H9 (cell line): ENCODE results near the gene EPS15. TPM values are rescaled to one million over a fixed set of nuclear protein-coding genes. Genes with fewer than 3 reads are reported as not detected.
"Not testable (repeated sequence)": the region's sequence is repeated elsewhere in the genome, so short reads cannot be mapped to it uniquely, and the experiment has no call there.

Source experiments
- DNase-seq: peaks from one replicate; pipeline ENCODE4 v3.0.0-alpha.2; 2017
- H2AFZ ChIP-seq: one replicate; pipeline ENCODE4 v1.6.1; 2013; ENCODE audit warnings: mild to moderate bottlenecking, low read length, control low read depth, moderate library complexity
- H2AK5ac ChIP-seq: 2 replicates; pipeline ENCODE4 v1.6.1; 2013; ENCODE audit warnings: low read length, control low read depth, mixed read lengths; ENCODE audit not compliant: insufficient read length
- H2BK120ac ChIP-seq: one replicate; pipeline ENCODE4 v1.6.1; 2013; ENCODE audit warnings: low read depth, mild to moderate bottlenecking, low read length, control low read depth, inconsistent platforms; ENCODE audit not compliant: poor library complexity, severe bottlenecking
- H2BK12ac ChIP-seq: 2 replicates; pipeline ENCODE4 v1.6.1; 2013; ENCODE audit warnings: low read length, control low read depth, mixed read lengths, low read depth; ENCODE audit not compliant: insufficient read length
- H2BK15ac ChIP-seq: 2 replicates; pipeline ENCODE4 v1.6.1; 2013; ENCODE audit warnings: low read depth, low read length, control low read depth
- H2BK20ac ChIP-seq: one replicate; pipeline ENCODE4 v1.6.1; 2013; ENCODE audit warnings: low read depth, mild to moderate bottlenecking, low read length, control low read depth, inconsistent platforms; ENCODE audit not compliant: poor library complexity, severe bottlenecking
- H2BK5ac ChIP-seq: 2 replicates; pipeline ENCODE4 v1.6.1; 2013; ENCODE audit warnings: low read length, control low read depth, mixed read lengths; ENCODE audit not compliant: insufficient read length
- H3K14ac ChIP-seq: 2 replicates; pipeline ENCODE4 v1.6.1; 2013; ENCODE audit warnings: low read length, control low read depth; ENCODE audit not compliant: insufficient read depth
- H3K18ac ChIP-seq: 2 replicates; pipeline ENCODE4 v1.6.1; 2013; ENCODE audit warnings: low read depth, mild to moderate bottlenecking, mixed read lengths, low read length, control low read depth; ENCODE audit not compliant: insufficient read length
- H3K23ac ChIP-seq: 2 replicates; pipeline ENCODE4 v1.6.1; 2013; ENCODE audit warnings: low read length, control low read depth, mixed read lengths, low read depth; ENCODE audit not compliant: insufficient read length
- H3K23me2 ChIP-seq: 2 replicates; pipeline ENCODE4 v1.6.1; 2013; ENCODE audit warnings: low read depth, mild to moderate bottlenecking, mixed read lengths, low read length, control low read depth; ENCODE audit not compliant: insufficient read length, poor library complexity, severe bottlenecking
- H3K27ac ChIP-seq: 2 replicates; pipeline ENCODE4 v1.5.1; 2013; ENCODE audit warnings: low read length, control low read depth, mixed read lengths, low read depth; ENCODE audit not compliant: insufficient read length
- H3K27me3 ChIP-seq: 2 replicates; pipeline ENCODE4 v1.6.1; 2013; ENCODE audit warnings: low read length, control low read depth, inconsistent platforms; ENCODE audit not compliant: insufficient read depth
- H3K4ac ChIP-seq: 2 replicates; pipeline ENCODE4 v1.6.1; 2013; ENCODE audit warnings: low read depth, mild to moderate bottlenecking, control low read depth, inconsistent platforms, low read length, moderate library complexity
- H3K4me1 ChIP-seq: 2 replicates; pipeline ENCODE4 v1.6.1; 2013; ENCODE audit warnings: low read length, control low read depth, inconsistent platforms; ENCODE audit not compliant: insufficient read depth
- H3K4me2 ChIP-seq: 2 replicates; pipeline ENCODE4 v1.6.1; 2013; ENCODE audit warnings: low read length, control low read depth, mixed read lengths; ENCODE audit not compliant: insufficient read length, insufficient read depth
- H3K56ac ChIP-seq: 2 replicates; pipeline ENCODE4 v1.6.1; 2013; ENCODE audit warnings: low read depth, mild to moderate bottlenecking, mixed read lengths, low read length, control low read depth; ENCODE audit not compliant: insufficient read length
- H3K79me1 ChIP-seq: 2 replicates; pipeline ENCODE4 v1.6.1; 2013; ENCODE audit warnings: low read depth, mild to moderate bottlenecking, moderate library complexity, low read length, control low read depth, inconsistent platforms; ENCODE audit not compliant: insufficient read depth, poor library complexity, severe bottlenecking
- H3K79me2 ChIP-seq: 2 replicates; pipeline ENCODE4 v1.6.1; 2013; ENCODE audit warnings: low read length, control low read depth, inconsistent platforms; ENCODE audit not compliant: insufficient read depth
- H3K9ac ChIP-seq: 2 replicates; pipeline ENCODE4 v1.6.1; 2013; ENCODE audit warnings: low read length, control low read depth, mixed read lengths; ENCODE audit not compliant: insufficient read length; ENCODE audit errors: extremely low read depth
- H3K9me3 ChIP-seq: one replicate; pipeline ENCODE4 v1.6.1; 2013; ENCODE audit warnings: low read depth, low read length, inconsistent platforms; ENCODE audit not compliant: control insufficient read depth
- H3T11ph ChIP-seq: one replicate; pipeline ENCODE4 v1.6.1; 2013; ENCODE audit warnings: mild to moderate bottlenecking, low read length, control low read depth, inconsistent platforms
- H4K20me1 ChIP-seq: one replicate; pipeline ENCODE4 v1.6.1; 2013; ENCODE audit not compliant: control insufficient read depth, insufficient read length, insufficient read depth
- H4K5ac ChIP-seq: 2 replicates; pipeline ENCODE4 v1.6.1; 2013; ENCODE audit warnings: low read depth, mild to moderate bottlenecking, mixed read lengths, low read length, control low read depth; ENCODE audit not compliant: insufficient read length
- H4K8ac ChIP-seq: replicated peaks from 2 replicates; pipeline ENCODE4 v1.6.1; 2013; ENCODE audit warnings: low read length, control low read depth, mixed read lengths, low read depth; ENCODE audit not compliant: insufficient read length
- H4K91ac ChIP-seq: 2 replicates; pipeline ENCODE4 v1.6.1; 2013; ENCODE audit warnings: low read depth, mild to moderate bottlenecking, moderate library complexity, mixed read lengths, low read length, control low read depth; ENCODE audit not compliant: insufficient read length
- H3K27ac Mint-ChIP-seq, 3 experiments: 2 replicates in 2 of 3; 3 replicates in 1 of 3; pipeline ENCODE4 v1.8.0; 2020 to 2021; ENCODE audit warnings: mixed read lengths in 3 of 3, mild to moderate bottlenecking in 1 of 3, moderate library complexity in 1 of 3
- H3K27me3 Mint-ChIP-seq: 2 replicates; pipeline ENCODE4 v1.8.0; 2021; ENCODE audit warnings: low read depth, mild to moderate bottlenecking, moderate library complexity, mixed read lengths
- H3K36me3 Mint-ChIP-seq, 3 experiments: 2 replicates in 2 of 3; 3 replicates in 1 of 3; pipeline ENCODE4 v1.8.0; 2020 to 2021; ENCODE audit warnings: low read depth in 3 of 3, mixed read lengths in 3 of 3; ENCODE audit not compliant: insufficient read depth in 1 of 3
- H3K4me1 Mint-ChIP-seq, 2 experiments: 2 replicates each; pipeline ENCODE4 v1.8.0; 2020; ENCODE audit warnings: mixed read lengths in 2 of 2
- H3K4me3 Mint-ChIP-seq, 2 experiments: 2 replicates in 1 of 2; 3 replicates in 1 of 2; pipeline ENCODE4 v1.8.0; 2020 to 2021; ENCODE audit warnings: mild to moderate bottlenecking in 2 of 2, mixed read lengths in 2 of 2, moderate library complexity in 1 of 2
- H3K9me3 Mint-ChIP-seq, 2 experiments: 2 replicates in 1 of 2; 3 replicates in 1 of 2; pipeline ENCODE4 v1.8.0; 2020; ENCODE audit warnings: mild to moderate bottlenecking in 2 of 2, mixed read lengths in 2 of 2, moderate library complexity in 1 of 2
- WGBS: extraction: QIAGEN DNeasy Blood & Tissue Kit; methylation state at CpG from one replicate; pipeline ENCODE4 v1.1.7; 2013; ENCODE audit warnings: missing lambda C conversion rate, low lambda C conversion rate, mixed read lengths; ENCODE audit not compliant: insufficient read length; ENCODE audit errors: extremely low coverage; 5-methylcytosine and 5-hydroxymethylcytosine counted together
- total RNA-seq: library from RNA; stranded (reverse); gene quantifications from 2 replicates; pipeline ENCODE4 v1.2.1, GENCODE V29; 2021
- TF ChIP-seq, protein P1 (sequence below): fragments of 200-600 bp; sonication (generic); conservative IDR thresholded peaks from 3 replicates; pipeline ENCODE4 v1.8.0; 2021; ENCODE audit warnings: antibody characterized with exemption, mild to moderate bottlenecking

The EPS15 gene
- total RNA-seq, 1 experiment from 2014 or later = 44.1 TPM

- no peak overlapping the region for H3K27ac ChIP-seq
- no peak overlapping the region for H3K4me2 ChIP-seq
- TF ChIP-seq, protein P1, sequence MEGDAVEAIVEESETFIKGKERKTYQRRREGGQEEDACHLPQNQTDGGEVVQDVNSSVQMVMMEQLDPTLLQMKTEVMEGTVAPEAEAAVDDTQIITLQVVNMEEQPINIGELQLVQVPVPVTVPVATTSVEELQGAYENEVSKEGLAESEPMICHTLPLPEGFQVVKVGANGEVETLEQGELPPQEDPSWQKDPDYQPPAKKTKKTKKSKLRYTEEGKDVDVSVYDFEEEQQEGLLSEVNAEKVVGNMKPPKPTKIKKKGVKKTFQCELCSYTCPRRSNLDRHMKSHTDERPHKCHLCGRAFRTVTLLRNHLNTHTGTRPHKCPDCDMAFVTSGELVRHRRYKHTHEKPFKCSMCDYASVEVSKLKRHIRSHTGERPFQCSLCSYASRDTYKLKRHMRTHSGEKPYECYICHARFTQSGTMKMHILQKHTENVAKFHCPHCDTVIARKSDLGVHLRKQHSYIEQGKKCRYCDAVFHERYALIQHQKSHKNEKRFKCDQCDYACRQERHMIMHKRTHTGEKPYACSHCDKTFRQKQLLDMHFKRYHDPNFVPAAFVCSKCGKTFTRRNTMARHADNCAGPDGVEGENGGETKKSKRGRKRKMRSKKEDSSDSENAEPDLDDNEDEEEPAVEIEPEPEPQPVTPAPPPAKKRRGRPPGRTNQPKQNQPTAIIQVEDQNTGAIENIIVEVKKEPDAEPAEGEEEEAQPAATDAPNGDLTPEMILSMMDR = no peak
- H3K56ac ChIP-seq = no peak overlapping the region
- Mint-ChIP-seq H3K27me3 (no peaks in the 10 kb centered on the region), H3K4me3 (no peak overlapping the region), H3K4me1 (no peaks in the 10 kb centered on the region), H3K36me3 (peaks cover 8 to 47% (median 41%) of the 10 kb centered on the region in 3 experiments; a peak in 6 of 7 replicates), H3K27ac (no peak overlapping the region; a peak in 1 of 7 replicates), H3K9me3 (no peaks in the 10 kb centered on the region)
- no peaks in the 10 kb centered on the region for H3K23me2 ChIP-seq
- no peak overlapping the region for H2BK5ac ChIP-seq
- no peaks in the 10 kb centered on the region for H4K20me1 ChIP-seq
- no peaks in the 10 kb centered on the region for H3K4me1 ChIP-seq
- no peak overlapping the region for H2BK120ac ChIP-seq
- H2BK12ac ChIP-seq = no peak overlapping the region
- no peak overlapping the region for H3K23ac ChIP-seq
- H4K8ac ChIP-seq = no peak overlapping the region
- no peaks in the 10 kb centered on the region for H3K79me2 ChIP-seq
- no peak overlapping the region for H2BK20ac ChIP-seq
- no peaks in the 10 kb centered on the region for H3K9me3 ChIP-seq
- H3K79me1 ChIP-seq = no peaks in the 10 kb centered on the region
- no peak overlapping the region for H4K5ac ChIP-seq
- H2AFZ ChIP-seq = no peak overlapping the region
- no peak overlapping the region for H3T11ph ChIP-seq
- no peak overlapping the region for H3K9ac ChIP-seq
- H2AK5ac ChIP-seq = no peak overlapping the region
- WGBS = no CpG with 5 or more reads among the region's 5 CpGs
- DNase-seq = no peak
- H3K18ac ChIP-seq = no peak overlapping the region
- H2BK15ac ChIP-seq = no peak overlapping the region
- H3K4ac ChIP-seq = no peak overlapping the region
- no peak overlapping the region for H3K14ac ChIP-seq
- no peaks in the 10 kb centered on the region for H3K27me3 ChIP-seq
- no peak overlapping the region for H4K91ac ChIP-seq
These were observed 108.3 kb downstream of the EPS15 start for GRCh38 chr1:51410568-51411460.

- H2BK12ac ChIP-seq, H4K20me1 ChIP-seq, H3K56ac ChIP-seq, H3K27me3 ChIP-seq, H2BK20ac ChIP-seq, H2AK5ac ChIP-seq, H3K27ac Mint-ChIP-seq, H2BK15ac ChIP-seq, H3K23ac ChIP-seq, H4K8ac ChIP-seq, H3K4me1 Mint-ChIP-seq, H2BK120ac ChIP-seq, H3K79me1 ChIP-seq, H3K23me2 ChIP-seq, H2BK5ac ChIP-seq, DNase-seq, H3K9me3 Mint-ChIP-seq, H3K9me3 ChIP-seq, H3K9ac ChIP-seq, H3K27ac ChIP-seq, H3K4me2 ChIP-seq, H3K4me3 Mint-ChIP-seq, H2AFZ ChIP-seq, H3T11ph ChIP-seq, H3K4ac ChIP-seq, H3K18ac ChIP-seq, H3K27me3 Mint-ChIP-seq, H3K14ac ChIP-seq, H4K5ac ChIP-seq, H3K79me2 ChIP-seq, H4K91ac ChIP-seq, H3K4me1 ChIP-seq: not testable (repeated sequence)
- peaks cover 12 to 52% (median 45%) of the 10 kb centered on the region in 3 experiments; a peak in 6 of 7 replicates for H3K36me3 Mint-ChIP-seq
- no CpG with 5 or more reads among the region's 7 CpGs for WGBS
These were observed 109.1 kb downstream of the EPS15 start for GRCh38 chr1:51409755-51410541.
